Activated T-cell treated with anti-CD3 and anti-CD28 coated beads, Interleukin-2, amount 50 U/mL, for 72 hours (primary cell): Measurements from ENCODE around the gene GRM8. TPM values are rescaled to one million over a fixed set of nuclear protein-coding genes. Genes with fewer than 3 reads are reported as not detected.

Experiments
- ATAC-seq, 2 donors: fragments of 150-1000 bp; cut with Tn5 transposase; replicated peaks in 1 of 2; 2 replicates each; pipeline ENCODE4 v1.10.0; 2021; ENCODE audit warnings: moderate library complexity in 2 of 2, mild to moderate bottlenecking in 1 of 2
- DNase-seq, 2 donors: peaks; one replicate each; pipeline ENCODE4 v3.0.0; 2021 to 2022; ENCODE audit warnings: mixed read lengths in 1 of 2
- H3K27ac Mint-ChIP-seq: one replicate; pipeline ENCODE4 v1.8.0; 2022; ENCODE audit warnings: mild to moderate bottlenecking, moderate library complexity, mixed read lengths
- H3K27me3 Mint-ChIP-seq: one replicate; pipeline ENCODE4 v1.8.0; 2022; ENCODE audit warnings: low read depth, mixed read lengths
- H3K36me3 Mint-ChIP-seq, 2 donors: one replicate each; pipeline ENCODE4 v1.8.0; 2022; ENCODE audit warnings: mixed read lengths in 2 of 2, mild to moderate bottlenecking in 1 of 2; ENCODE audit not compliant: insufficient read depth in 2 of 2
- H3K4me1 Mint-ChIP-seq: one replicate; pipeline ENCODE4 v1.8.0; 2022; ENCODE audit warnings: low read depth, mixed read lengths
- H3K4me3 Mint-ChIP-seq, 2 donors: one replicate each; pipeline ENCODE4 v1.8.0; 2022; ENCODE audit warnings: mild to moderate bottlenecking in 2 of 2, mixed read lengths in 2 of 2, moderate library complexity in 2 of 2
- H3K9me3 Mint-ChIP-seq, 2 donors: one replicate each; pipeline ENCODE4 v1.8.0; 2022; ENCODE audit warnings: mixed read lengths in 2 of 2
- total RNA-seq, 2 donors: library from RNA; stranded (reverse); gene quantifications; one replicate each; pipeline ENCODE4 v1.2.3, GENCODE V29; 2022

Gene GRM8
- total RNA-seq, 2 donors from 2014 or later, result not detected

GRCh38 chr7:126723966-126724544 lies 528.7 kb downstream of the GRM8 start:
- Mint-ChIP-seq H3K9me3 (no peaks in the 10 kb centered on the region), H3K36me3 (no peaks in the 10 kb centered on the region), H3K27me3 (no peaks in the 10 kb centered on the region), H3K4me1 (no peaks in the 10 kb centered on the region), H3K27ac (no peak overlapping the region), H3K4me3 (no peak overlapping the region)
- ATAC-seq (no peak), DNase-seq (no peak)

- H3K4me3 Mint-ChIP-seq, result no peak overlapping the region
- H3K9me3 Mint-ChIP-seq, result no peaks in the 10 kb centered on the region
- DNase-seq (no peak), ATAC-seq (no peak)
- no peaks in the 10 kb centered on the region for H3K4me1 Mint-ChIP-seq
- H3K36me3 Mint-ChIP-seq, result no peaks in the 10 kb centered on the region
- H3K27me3 Mint-ChIP-seq, result no peaks in the 10 kb centered on the region
- no peak overlapping the region for H3K27ac Mint-ChIP-seq
These were observed 532.5 kb downstream of the GRM8 start for GRCh38 chr7:126720232-126720631.

GRCh38 chr7:126718419-126718818 lies 534.3 kb downstream of the GRM8 start:
- Mint-ChIP-seq H3K27me3 (no peaks in the 10 kb centered on the region), H3K4me3 (no peak overlapping the region), H3K4me1 (no peaks in the 10 kb centered on the region), H3K36me3 (no peaks in the 10 kb centered on the region), H3K27ac (no peak overlapping the region), H3K9me3 (no peaks in the 10 kb centered on the region)
- no peak for DNase-seq
- no peak for ATAC-seq

GRCh38 chr7:126716321-126716720 lies 536.4 kb downstream of the GRM8 start:
- Mint-ChIP-seq H3K36me3 (no peaks in the 10 kb centered on the region), H3K9me3 (peaks cover 6% of the 10 kb centered on the region in 2 donors), H3K4me3 (no peak overlapping the region), H3K27me3 (no peaks in the 10 kb centered on the region), H3K4me1 (no peaks in the 10 kb centered on the region), H3K27ac (no peak overlapping the region)
- DNase-seq (no peak), ATAC-seq (no peak)

GRCh38 chr7:126715076-126715475 lies 537.7 kb downstream of the GRM8 start:
- Mint-ChIP-seq H3K27ac (no peak overlapping the region), H3K9me3 (peaks cover 6% of the 10 kb centered on the region in 2 donors), H3K4me1 (no peaks in the 10 kb centered on the region), H3K36me3 (no peaks in the 10 kb centered on the region), H3K4me3 (no peak overlapping the region), H3K27me3 (no peaks in the 10 kb centered on the region)
- DNase-seq, result no peak
- no peak for ATAC-seq

- Mint-ChIP-seq H3K4me1 (no peaks in the 10 kb centered on the region), H3K36me3 (no peaks in the 10 kb centered on the region), H3K27ac (no peak overlapping the region), H3K27me3 (peaks cover 14% of the 10 kb centered on the region), H3K9me3 (no peaks in the 10 kb centered on the region), H3K4me3 (no peak overlapping the region)
- DNase-seq, result no peak
- ATAC-seq, result no peak
These were observed 550.3 kb downstream of the GRM8 start for GRCh38 chr7:126702242-126703016.

GRCh38 chr7:126700807-126701604 lies 551.7 kb downstream of the GRM8 start:
- DNase-seq (peak; percentile 69 to 73), ATAC-seq (peak; percentile 99 to 100)
- H3K36me3 Mint-ChIP-seq, result no peaks in the 10 kb centered on the region
- H3K27me3 Mint-ChIP-seq, result peaks cover 14% of the 10 kb centered on the region
- peak overlapping the region; percentile 7 to 14 for H3K4me3 Mint-ChIP-seq
- no peaks in the 10 kb centered on the region for H3K9me3 Mint-ChIP-seq
- H3K27ac Mint-ChIP-seq, result peak overlapping the region; percentile 46
- no peaks in the 10 kb centered on the region for H3K4me1 Mint-ChIP-seq

- no peaks in the 10 kb centered on the region for H3K36me3 Mint-ChIP-seq
- no peak for ATAC-seq
- peaks cover 14% of the 10 kb centered on the region for H3K27me3 Mint-ChIP-seq
- no peak for DNase-seq
- no peaks in the 10 kb centered on the region for H3K4me1 Mint-ChIP-seq
- H3K9me3 Mint-ChIP-seq, result no peaks in the 10 kb centered on the region
- H3K27ac Mint-ChIP-seq, result peak overlapping the region; percentile 87
- H3K4me3 Mint-ChIP-seq, result no peak overlapping the region
These were observed 553.0 kb downstream of the GRM8 start for GRCh38 chr7:126699707-126700106.

- ATAC-seq, result no peak
- DNase-seq, result no peak
- H3K27ac Mint-ChIP-seq, result no peak overlapping the region
- no peaks in the 10 kb centered on the region for H3K36me3 Mint-ChIP-seq
- H3K4me3 Mint-ChIP-seq, result no peak overlapping the region
- H3K27me3 Mint-ChIP-seq, result peaks cover 14% of the 10 kb centered on the region
- H3K9me3 Mint-ChIP-seq, result no peaks in the 10 kb centered on the region
- H3K4me1 Mint-ChIP-seq, result no peaks in the 10 kb centered on the region
These were observed 553.8 kb downstream of the GRM8 start for GRCh38 chr7:126698909-126699308.

GRCh38 chr7:126698446-126698845 lies 554.3 kb downstream of the GRM8 start:
- ATAC-seq, result no peak
- no peaks in the 10 kb centered on the region for H3K9me3 Mint-ChIP-seq
- no peaks in the 10 kb centered on the region for H3K4me1 Mint-ChIP-seq
- no peak overlapping the region for H3K4me3 Mint-ChIP-seq
- H3K27me3 Mint-ChIP-seq, result peaks cover 14% of the 10 kb centered on the region
- no peaks in the 10 kb centered on the region for H3K36me3 Mint-ChIP-seq
- H3K27ac Mint-ChIP-seq, result no peak overlapping the region
- no peak for DNase-seq

- ATAC-seq (no peak), DNase-seq (no peak)
- Mint-ChIP-seq H3K27me3 (peaks cover 14% of the 10 kb centered on the region), H3K4me3 (no peak overlapping the region), H3K27ac (no peak overlapping the region), H3K9me3 (no peaks in the 10 kb centered on the region), H3K36me3 (no peaks in the 10 kb centered on the region), H3K4me1 (no peaks in the 10 kb centered on the region)
These were observed 556.3 kb downstream of the GRM8 start for GRCh38 chr7:126696256-126697038.

- H3K36me3 Mint-ChIP-seq, result no peaks in the 10 kb centered on the region
These were observed 561.6 kb downstream of the GRM8 start for GRCh38 chr7:126690848-126691751.

More at GRCh38 chr7:126690848-126691751, 561.6 kb downstream of the GRM8 start:
- DNase-seq (no peak), ATAC-seq (no peak)
- Mint-ChIP-seq H3K4me3 (no peak overlapping the region), H3K4me1 (no peaks in the 10 kb centered on the region), H3K9me3 (peaks cover 0 to 2% of the 10 kb centered on the region in 2 donors), H3K27ac (no peak overlapping the region), H3K27me3 (no peaks in the 10 kb centered on the region)
